GM12872 (cell line): ENCODE data around the gene ABHD14A.

Experiments
- CTCF ChIP-seq: IDR thresholded peaks from 3 replicates; pipeline ENCODE4 v1.5.1; 2011; ENCODE audit warnings: low read depth, mild to moderate bottlenecking, low read length, moderate library complexity; ENCODE audit not compliant: insufficient read depth

The ABHD14A gene

GRCh38 chr3:51992017-51992682 is 17.3 kb downstream of the ABHD14A start:
- no peak for TF ChIP-seq CTCF

DNA sequence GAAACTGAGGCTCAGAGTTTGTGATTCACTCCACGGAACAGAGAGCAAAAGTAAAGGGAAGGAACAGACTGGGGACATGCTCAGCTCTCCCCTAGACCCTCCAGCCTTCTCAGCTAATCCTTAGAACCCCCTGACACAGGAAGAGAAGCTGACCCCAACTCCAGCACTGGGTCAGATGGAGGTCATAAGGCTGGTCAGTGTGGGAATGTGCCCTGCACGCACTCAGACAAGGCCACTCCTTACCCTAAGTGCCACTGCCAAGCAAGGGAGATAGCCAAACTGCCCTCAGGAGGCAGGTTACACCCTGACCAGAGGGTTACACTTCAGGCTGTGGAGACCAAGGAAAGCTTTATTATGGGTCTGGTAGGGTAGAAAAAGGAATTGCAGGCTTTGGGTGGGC is 19.7 kb downstream of the ABHD14A start:
- TF ChIP-seq CTCF: no peak

- no peak for TF ChIP-seq CTCF
Measured at GRCh38 chr3:51995346-51996163, 20.7 kb downstream of the ABHD14A start, which contains the start of gene RPL29. RPL29 (minus strand) TSS chr3:51995895; CDS start chr3:51995461, 434 bp downstream.

GRCh38 chr3:51997172-51997571 is 22.3 kb downstream of the ABHD14A start:
- TF ChIP-seq CTCF: no peak

DNA sequence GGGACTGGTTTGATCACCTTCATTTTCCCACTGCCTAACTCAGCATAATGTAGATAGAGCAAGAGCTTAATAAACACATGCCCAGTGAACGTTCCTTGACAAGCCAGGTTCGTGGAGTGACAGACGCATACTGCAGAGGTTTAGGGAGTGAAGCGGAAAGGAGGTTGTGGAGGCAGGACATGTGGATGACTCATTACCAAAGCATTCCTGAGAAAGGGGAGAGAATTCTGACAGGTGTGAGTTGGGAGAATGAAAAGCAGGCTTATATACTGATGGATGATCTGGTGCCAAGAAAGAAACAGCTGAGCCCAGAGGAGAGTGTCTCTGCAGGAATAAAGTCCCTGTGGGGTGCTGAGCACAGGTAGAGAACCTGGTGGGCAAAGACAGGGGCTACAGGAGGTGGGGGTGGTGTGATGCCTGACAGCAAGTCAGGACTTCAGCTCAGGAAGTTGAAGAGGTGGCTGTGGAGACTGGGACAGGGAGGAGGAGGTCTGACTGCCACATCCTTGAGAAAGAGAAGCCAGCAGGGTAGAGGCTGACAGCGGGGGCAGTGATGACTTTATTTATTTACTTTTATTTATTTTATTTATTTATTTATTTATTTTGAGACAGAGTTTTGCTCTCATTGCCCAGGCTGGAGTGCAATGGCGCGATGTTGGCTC is 23.2 kb downstream of the ABHD14A start:
- no peak for TF ChIP-seq CTCF

GRCh38 chr3:51998774-51999173 is 23.9 kb downstream of the ABHD14A start:
- TF ChIP-seq CTCF: no peak

- no peak for TF ChIP-seq CTCF
Measured at GRCh38 chr3:51999846-52000245, 25.0 kb downstream of the ABHD14A start.
